SK-MEL-5 (cell line): ENCODE data around the gene MRPS22. TPM values are rescaled to one million over a fixed set of nuclear protein-coding genes. Genes with fewer than 3 reads are reported as not detected.
"Not testable (repeated sequence)": the region's sequence is repeated elsewhere in the genome, so short reads cannot be mapped to it uniquely, and the experiment has no call there.

ENCODE experiments used
- DNase-seq: peaks from one replicate; pipeline ENCODE4 v3.0.0-alpha.2; 2016; ENCODE audit warnings: low read depth, low spot score
- in situ Hi-C: cut with HindIII; loops from 2 replicates; pipeline ENCODE4 v1.10.0; 2016; ENCODE audit warnings: low sequenced_read_pairs, high pct_unique_total_duplicates, low pct_unique_long_range_greater_than_20kb
- small RNA-seq, 2 experiments: library from RNA; depleted of rRNA; stranded (forward); fragments of <200 nt; gene quantifications; one replicate each; pipeline ENCODE3, GENCODE V24; 2014
- total RNA-seq: library from RNA; depleted of rRNA; stranded (reverse); fragments of >200 nt; shearing (Covaris generic); gene quantifications from 2 replicates; pipeline ENCODE4 v1.2.3, GENCODE V29; 2014; rRNA removed

The MRPS22 gene
- total RNA-seq, 1 experiment from 2014 or later = 177 TPM

DNA sequence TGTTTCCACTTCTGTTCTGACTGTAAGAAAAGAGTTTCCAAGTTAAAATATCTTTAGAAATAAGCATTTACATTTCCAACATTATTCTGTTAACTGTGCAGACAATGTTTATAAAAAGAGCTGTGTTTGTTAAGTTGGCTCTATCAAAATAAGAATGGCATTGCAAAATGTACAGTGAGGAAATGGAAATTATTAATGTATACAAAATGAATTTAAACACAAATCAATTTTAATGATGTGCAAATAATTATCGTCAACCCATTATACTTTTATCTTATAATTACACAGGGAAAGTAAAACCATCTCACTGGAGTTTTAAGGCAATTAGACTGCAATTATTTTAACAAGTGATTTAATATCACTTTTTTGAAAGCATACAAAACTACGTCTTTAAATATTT is 17.5 kb downstream of the MRPS22 start:
- no peak for DNase-seq
- in situ Hi-C loops = no loop called here

- no peak for DNase-seq
- in situ Hi-C loops = no loop called here
Observed at GRCh38 chr3:139364549-139364948, 20.7 kb downstream of the MRPS22 start.

DNA sequence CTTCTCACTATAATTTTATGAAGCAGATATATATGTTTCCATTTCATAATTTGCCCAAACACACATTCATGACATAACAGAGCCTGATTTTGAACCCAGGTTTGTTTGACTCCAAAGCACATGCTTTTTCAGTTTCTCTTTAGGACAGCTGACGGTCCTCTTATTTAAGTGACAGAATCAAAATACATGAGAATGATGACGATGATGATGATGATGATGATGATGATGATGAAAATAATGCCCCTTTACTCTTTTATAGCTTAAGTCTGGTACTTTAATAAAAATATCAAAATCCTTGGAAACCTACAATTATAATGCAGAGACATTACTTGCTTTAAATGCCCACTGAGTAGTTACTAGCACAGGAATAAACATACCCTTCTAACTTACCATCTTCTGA is 30.3 kb downstream of the MRPS22 start:
- in situ Hi-C loops = no loop called here

DNA sequence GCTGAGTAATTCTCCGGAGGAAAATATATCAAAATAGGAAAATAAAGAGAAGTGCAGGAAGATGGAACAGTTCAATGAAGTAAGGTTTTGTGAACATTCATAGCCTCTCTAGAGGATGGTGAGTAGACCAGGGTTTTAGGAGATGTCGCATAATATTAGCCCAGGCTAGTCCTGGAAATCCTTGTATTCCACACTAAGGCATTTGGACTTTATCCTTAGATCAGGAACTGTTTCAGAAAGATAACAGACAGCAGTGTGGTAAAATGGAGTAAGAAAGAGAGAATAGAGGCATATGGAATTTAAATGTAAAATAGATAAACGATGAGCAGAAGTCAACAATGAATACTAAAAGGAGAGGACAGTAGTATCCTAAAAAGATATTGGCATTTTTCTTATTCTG is 33.6 kb downstream of the MRPS22 start:
- in situ Hi-C loops = no loop called here
- no peak for DNase-seq

More for the DNA sequence above, 30.3 kb downstream of the MRPS22 start:
- no peak for DNase-seq

GRCh38 chr3:139378587-139379241 is 34.9 kb downstream of the MRPS22 start:
- in situ Hi-C loops = no loop called here
- DNase-seq = no peak

DNA sequence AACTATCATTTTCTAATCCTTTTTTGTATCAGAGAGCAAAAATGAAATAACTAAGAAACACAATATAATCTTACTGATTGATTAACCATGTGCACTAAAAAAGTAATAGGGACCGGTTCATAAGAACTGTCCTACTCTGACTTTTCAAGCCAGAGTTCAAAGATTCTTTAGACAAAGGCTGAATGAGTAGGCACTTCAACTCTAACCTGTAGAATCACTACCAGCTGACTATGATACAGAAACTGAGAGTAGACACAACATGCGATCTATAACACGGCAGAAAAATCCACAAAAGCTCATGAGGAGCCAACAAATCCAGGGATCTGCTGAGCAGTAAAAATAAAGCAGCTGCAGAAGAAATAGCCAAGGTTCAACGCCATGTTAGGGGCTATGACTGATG is 36.8 kb downstream of the MRPS22 start:
- in situ Hi-C loops = no loop called here
- DNase-seq = no peak

GRCh38 chr3:139382291-139382690 is 38.5 kb downstream of the MRPS22 start:
- in situ Hi-C loops, DNase-seq: not testable (repeated sequence)

GRCh38 chr3:139388077-139388476 is 44.3 kb downstream of the MRPS22 start:
- DNase-seq = no peak
- in situ Hi-C loops = no loop called here

GRCh38 chr3:139388821-139389551 is 45.2 kb downstream of the MRPS22 start:
- in situ Hi-C loops = no loop called here
- DNase-seq = no peak

DNA sequence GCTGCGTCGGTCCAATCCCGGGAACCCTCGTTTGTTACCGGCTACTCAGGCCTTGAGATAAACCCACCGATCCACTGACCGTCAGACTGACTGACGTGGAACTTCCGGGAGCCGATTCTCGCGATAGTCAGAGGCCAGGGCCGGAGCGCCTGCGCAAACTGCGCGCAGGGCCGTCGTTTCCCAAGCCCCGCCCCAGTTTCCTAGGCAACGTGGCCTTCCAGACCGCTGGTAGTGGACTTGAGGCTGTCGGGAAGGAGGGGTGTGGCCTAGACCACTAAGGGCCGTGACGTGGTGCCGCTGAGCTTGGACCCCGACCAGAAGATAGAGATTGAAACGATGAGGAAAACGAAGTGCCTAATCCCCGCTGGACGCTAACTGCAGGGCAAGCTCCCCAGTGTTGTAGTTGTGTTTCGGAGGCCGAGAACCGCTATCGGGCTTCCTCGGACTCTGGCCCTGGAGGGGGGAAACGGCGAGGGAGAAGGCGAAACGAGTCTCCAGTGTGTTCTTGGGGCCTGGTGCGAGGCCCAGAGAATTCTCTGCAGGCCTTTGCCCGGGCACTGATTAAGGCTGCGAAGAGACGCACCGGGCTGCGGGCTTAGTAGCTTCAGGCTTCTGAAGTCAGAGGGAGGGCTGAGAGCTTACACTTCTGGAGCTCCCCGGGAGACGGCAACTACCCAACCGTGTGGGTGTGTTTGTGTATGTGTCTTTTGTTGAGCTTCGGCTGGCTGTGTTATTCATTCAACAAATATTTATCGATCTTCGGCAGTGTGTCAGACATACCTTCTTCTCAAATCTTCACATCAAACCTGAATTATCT is 45.9 kb downstream of the MRPS22 start, which contains the start of gene COPB2:
Gene COPB2, minus strand, starts transcription at position 96 of the 817 bp plus-strand sequence. CDS start 97 bp downstream, outside the sequence.
- in situ Hi-C loops = no loop called here
- peak; percentile 100 for DNase-seq

DNA sequence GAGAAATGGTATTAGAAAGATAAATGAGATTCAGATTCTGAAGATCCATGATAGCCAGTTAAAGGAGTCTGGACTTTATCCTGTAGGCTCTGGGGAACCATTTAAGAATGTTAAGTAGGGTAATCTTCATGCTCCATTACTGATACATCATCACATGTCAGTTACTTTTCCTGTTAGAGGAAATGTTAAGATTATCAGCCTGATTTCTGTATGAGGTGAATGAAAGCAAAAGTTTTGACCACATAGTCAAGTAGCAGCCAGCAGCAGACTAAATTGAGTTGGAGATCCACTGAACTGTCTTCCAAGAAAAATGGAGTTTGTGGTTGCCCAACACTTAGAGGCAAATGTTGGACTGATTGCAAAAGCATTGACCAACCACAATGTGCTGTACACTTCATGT is 50.3 kb downstream of the MRPS22 start:
- DNase-seq = peak; percentile 7
- in situ Hi-C loops = no loop called here

- no peak for DNase-seq
- in situ Hi-C loops = no loop called here
Observed at GRCh38 chr3:139396707-139397106, 52.9 kb downstream of the MRPS22 start.

DNA sequence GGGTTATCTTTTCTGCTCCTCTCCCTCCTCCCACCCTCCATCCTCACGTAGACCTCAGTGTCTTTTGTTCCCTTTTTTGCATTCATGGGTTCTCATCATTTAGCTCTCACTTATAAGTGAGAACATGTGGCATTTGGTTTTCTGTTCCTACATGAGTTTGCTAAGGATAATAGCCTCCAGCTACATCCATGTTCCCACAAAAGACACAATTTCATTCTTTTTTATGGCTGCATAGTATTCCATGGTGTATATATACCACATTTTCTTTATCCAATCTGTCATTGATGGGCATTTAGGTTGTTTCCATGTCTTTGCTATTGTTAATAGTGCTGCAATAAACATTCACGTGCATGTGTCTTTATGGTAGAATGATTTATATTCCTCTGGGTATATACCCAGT is 57.3 kb downstream of the MRPS22 start:
- in situ Hi-C loops = not testable (repeated sequence)

More for the DNA sequence above, 57.3 kb downstream of the MRPS22 start:
- DNase-seq = not testable (repeated sequence)

Small RNAs within 50 kb of the gene (small RNA-seq; reads per million reads assigned to genes)
- gene RF00026 = 0 reads per million in 2 experiments

Other genes with a start within 250 kb of the MRPS22 start
- gene COPB2, start 45.6 kb downstream of the MRPS22 start, total RNA-seq = 184 and 197 TPM in 2 replicates
- not detected in 2 replicates for gene RBP2, start 132.5 kb downstream of the MRPS22 start, total RNA-seq
- not detected in 2 replicates for gene RBP1, start 195.7 kb downstream of the MRPS22 start, total RNA-seq